Measurements from ENCODE around the gene XIST.
"Not testable (repeated sequence)": the region's sequence is repeated elsewhere in the genome, so short reads cannot be mapped to it uniquely, and the experiment has no call there.

Gene XIST

DNA sequence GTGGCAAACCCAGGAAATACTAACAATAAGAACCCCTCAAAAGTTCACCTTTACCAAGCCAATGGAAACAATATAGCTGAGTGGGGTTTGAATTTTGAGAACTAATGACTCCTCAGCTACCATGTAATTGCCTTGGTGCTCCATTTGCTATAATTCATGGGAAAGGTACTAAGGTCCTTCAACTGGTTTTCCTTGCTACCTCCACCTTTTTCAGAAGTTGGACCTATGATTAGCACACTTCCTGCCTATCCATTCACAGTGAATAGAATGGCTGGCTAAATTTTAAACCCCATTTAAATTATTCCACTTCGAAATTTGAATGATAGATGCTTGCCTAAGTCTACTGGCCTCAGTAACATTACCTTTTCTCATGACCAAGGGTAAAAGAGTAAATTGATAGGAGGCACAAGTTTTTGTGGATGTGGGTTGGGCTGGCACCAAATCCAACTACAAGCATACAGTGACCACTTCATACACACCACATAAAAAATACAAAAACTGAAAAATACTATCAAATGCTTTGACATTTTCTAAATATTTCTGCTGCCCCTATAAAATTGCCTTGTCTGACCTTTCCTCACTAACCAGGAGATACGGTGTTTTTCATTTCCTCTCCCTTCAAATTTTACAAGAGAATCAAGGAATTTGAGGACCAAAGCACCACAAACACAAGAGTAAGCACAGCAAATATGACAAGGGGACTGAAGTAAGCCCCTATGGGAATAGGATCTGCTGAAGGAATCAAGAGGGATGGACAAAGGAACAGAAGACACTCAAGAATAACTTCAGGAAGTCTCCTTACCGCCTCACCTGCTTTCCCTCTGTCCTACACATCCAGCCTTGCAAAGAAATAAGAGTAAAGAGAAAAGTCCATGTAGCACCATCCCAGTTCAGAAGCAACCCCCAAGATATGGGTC, 34.1 kb downstream of the XIST start:
- no peak overlapping the region for H3K4me3 ChIP-seq (ENCODE audit: low read length)
- DNase-seq (ENCODE audit: low read depth, low spot score), result no peak

DNA sequence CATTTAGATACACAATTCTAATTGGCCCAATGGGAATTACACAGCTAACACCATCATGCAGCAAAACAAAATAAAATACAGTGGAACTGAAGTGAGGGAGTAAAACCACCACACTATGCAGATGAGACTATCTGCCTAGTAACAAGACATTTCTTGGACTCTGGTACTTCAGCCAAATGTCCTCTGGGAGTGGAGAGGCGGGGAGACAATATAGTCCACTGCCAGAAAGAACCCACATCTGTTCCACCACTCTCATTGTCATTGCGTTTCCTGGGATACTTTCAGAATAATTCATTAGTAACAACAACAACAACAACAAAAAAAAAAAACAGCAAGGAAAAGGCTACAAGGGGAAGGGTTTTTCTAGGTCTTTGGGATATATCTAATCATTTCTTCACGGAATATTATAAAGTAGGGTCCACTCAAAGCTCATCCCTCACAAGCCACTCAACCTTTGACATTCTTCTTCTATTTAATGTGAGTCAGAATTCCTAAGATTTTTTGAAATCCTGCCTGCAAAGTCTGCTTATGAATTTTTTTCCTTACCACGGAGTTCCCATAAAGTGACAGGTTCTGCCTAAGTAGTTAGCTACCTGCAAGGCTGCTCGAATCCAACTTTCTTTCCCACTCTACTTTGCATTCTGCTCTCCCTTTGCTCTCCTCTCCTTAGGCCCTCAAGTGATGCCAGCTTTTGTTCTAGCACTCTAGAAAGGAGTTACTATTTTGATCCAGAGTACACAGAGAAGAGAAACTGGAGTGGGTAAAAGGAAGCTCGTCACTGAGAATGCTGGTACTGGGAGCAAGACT, 34.9 kb downstream of the XIST start:
- no peak for DNase-seq (ENCODE audit: low read depth, low spot score)
- H3K4me3 ChIP-seq (ENCODE audit: low read length), result no peak overlapping the region

DNA sequence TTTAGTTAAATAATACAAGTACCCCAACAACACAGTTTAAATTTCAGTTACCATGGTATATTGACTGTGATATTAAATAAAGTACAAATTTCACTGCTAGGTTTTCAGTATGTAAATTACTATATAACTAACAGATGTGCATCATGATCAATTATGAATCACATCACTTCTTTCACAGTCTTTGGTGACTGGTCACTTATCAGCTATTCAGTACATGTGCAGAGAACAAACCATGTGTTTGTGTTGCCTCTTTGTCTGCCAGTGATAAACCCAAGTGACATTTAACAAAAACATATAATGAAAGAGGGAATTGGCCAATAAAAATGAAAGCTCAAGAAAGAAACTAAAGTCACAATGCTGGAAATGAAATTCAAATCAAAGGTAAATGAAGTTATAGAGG, 40.3 kb downstream of the XIST start:
- no peak for DNase-seq (ENCODE audit: low read depth, low spot score)
- no peak overlapping the region for H3K4me3 ChIP-seq (ENCODE audit: low read length)

DNA sequence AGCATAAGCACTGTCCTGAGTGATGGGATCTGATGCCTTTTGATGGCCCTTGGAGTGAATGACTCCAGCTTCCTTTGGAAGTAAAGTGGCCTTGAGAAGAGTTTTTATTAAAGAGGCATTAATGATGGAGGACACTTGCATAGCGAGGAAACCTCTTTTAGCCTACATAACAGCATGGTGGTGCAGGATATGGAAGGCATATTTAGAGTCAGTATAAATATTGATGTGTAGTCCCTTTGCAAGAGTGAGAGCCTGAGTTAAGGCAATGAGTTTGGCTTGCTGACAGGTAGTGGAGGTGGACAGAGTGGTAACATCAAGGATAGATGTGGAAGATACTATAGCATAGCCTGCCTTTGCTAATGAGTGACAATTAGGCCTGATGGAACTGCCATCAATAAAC, 48.4 kb downstream of the XIST start:
- H3K4me3 ChIP-seq (ENCODE audit: low read length); DNase-seq (ENCODE audit: low read depth, low spot score): not testable (repeated sequence)

DNA sequence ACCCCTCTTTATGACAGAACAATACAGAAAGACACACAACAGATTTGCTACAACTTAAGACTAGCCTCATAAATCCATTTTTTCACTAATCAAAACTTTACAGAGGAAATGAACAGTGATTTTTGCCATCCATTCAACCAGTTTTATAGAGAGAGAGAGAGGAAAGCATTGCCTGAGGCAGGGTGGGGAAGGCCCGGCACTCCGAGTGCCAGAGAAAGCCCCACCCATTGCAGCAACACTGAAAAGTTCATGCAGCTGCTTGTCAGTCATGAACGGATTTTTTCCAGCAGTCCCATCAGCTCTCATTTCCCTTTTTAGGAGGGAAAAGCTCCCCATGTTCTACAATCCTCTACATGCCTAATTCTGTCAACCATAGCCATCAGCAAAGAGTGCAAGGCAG, 52.6 kb downstream of the XIST start:
- DNase-seq (ENCODE audit: low read depth, low spot score), result no peak
- H3K4me3 ChIP-seq (ENCODE audit: low read length), result no peak overlapping the region

DNA sequence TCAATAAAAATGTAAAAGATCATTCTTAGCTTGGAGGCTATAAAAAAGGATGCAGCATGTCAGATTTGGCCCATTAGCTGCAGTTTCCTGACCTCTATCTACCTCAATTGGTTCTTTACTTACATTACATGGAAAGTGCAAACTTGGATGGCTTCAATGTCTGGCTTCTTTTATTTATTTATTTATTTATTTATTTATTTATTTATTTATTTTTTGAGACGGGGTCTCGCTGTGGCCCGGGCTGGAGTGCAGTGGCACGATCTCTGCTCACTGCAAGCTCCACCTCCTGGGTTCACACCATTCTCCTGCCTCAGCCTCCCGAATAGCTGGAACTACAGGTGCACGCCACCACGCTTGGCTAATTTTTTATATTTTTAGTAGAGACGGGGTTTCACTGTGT, 60.0 kb downstream of the XIST start:
- not testable (repeated sequence) for H3K4me3 ChIP-seq (ENCODE audit: low read length); DNase-seq (ENCODE audit: low read depth, low spot score)

DNA sequence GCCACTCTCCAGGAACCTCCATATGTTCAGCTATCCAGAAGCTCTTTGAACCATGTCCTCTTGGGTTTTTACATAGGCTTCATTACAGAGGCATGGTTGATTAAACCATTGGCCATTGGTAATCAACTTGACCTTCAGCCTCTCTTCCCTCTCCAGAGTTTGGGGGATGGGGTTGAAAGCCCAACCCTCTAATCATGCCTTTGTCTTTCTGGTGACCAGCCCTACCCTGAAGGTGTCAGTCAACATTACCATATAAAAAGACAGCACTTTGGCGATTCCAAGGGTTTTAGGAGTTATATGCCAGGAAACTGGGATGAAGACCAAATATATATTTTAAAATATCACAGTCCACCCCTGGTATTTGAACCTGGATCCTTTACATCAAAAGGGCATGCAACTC, 67.0 kb downstream of the XIST start:
- DNase-seq (ENCODE audit: low read depth, low spot score), result no peak
- H3K4me3 ChIP-seq (ENCODE audit: low read length), result no peak overlapping the region
